Activated CD4-positive, CD25-positive, alpha-beta regulatory T cell treated with anti-CD3 and anti-CD28 coated beads, Interleukin-2, amount 50 U/mL, for 16 hours (primary cell): Measurements from ENCODE around the gene COL9A2.

ENCODE experiments used
- DNase-seq: peaks from one replicate; pipeline ENCODE4 v3.0.0-alpha.2; 2020; ENCODE audit warnings: low read depth, low spot score

The COL9A2 gene

GRCh38 chr1:40303051-40303771, 13.9 kb downstream of the COL9A2 start:
- no peak for DNase-seq

GRCh38 chr1:40302475-40302874, 14.6 kb downstream of the COL9A2 start:
- DNase-seq = no peak

GRCh38 chr1:40301541-40302299, 15.4 kb downstream of the COL9A2 start:
- no peak for DNase-seq

- no peak for DNase-seq
Measured at GRCh38 chr1:40301066-40301465, 16.0 kb downstream of the COL9A2 start.

GRCh38 chr1:40300651-40301050, 16.4 kb downstream of the COL9A2 start:
- no peak for DNase-seq

GRCh38 chr1:40300249-40300567, 16.9 kb downstream of the COL9A2 start:
- DNase-seq = no peak

GRCh38 chr1:40299366-40300248, 17.5 kb downstream of the COL9A2 start:
- DNase-seq = no peak

- DNase-seq = no peak
Measured at GRCh38 chr1:40291293-40291692, 25.8 kb downstream of the COL9A2 start.

- DNase-seq = no peak
Measured at GRCh38 chr1:40281853-40282252, 35.2 kb downstream of the COL9A2 start.

GRCh38 chr1:40276122-40276521, 41.0 kb downstream of the COL9A2 start:
- no peak for DNase-seq

GRCh38 chr1:40274331-40274730, 42.8 kb downstream of the COL9A2 start:
- DNase-seq = no peak

GRCh38 chr1:40273547-40274166, 43.4 kb downstream of the COL9A2 start:
- DNase-seq = no peak

- DNase-seq = no peak
Measured at GRCh38 chr1:40272653-40273213, 44.4 kb downstream of the COL9A2 start.

- no peak for DNase-seq
Measured at GRCh38 chr1:40270152-40270834, 46.8 kb downstream of the COL9A2 start.

GRCh38 chr1:40268211-40268610, 48.9 kb downstream of the COL9A2 start:
- DNase-seq = no peak

GRCh38 chr1:40267767-40268187, 49.3 kb downstream of the COL9A2 start:
- no peak for DNase-seq

- no peak for DNase-seq
Measured at GRCh38 chr1:40266786-40267535, 50.1 kb downstream of the COL9A2 start.

- no peak for DNase-seq
Measured at GRCh38 chr1:40265919-40266318, 51.2 kb downstream of the COL9A2 start.

- no peak for DNase-seq
Measured at GRCh38 chr1:40265298-40265697, 51.8 kb downstream of the COL9A2 start.

GRCh38 chr1:40264354-40264781, 52.7 kb downstream of the COL9A2 start:
- DNase-seq = no peak
